GM13977 (cell line): ENCODE results near the gene PCDHGB3.

Experiments used
- DNase-seq: peaks from one replicate; pipeline ENCODE4 v3.0.0; 2012; ENCODE audit warnings: low spot score
- in situ Hi-C: fragments of 300-500 bp; cut with MboI; formaldehyde crosslinking; loops from one replicate; pipeline ENCODE4 v1.12.0; 2022; ENCODE audit warnings: low sequenced_read_pairs, low pct_unique_long_range_greater_than_20kb, mixed read lengths, inconsistent platforms; ENCODE audit not compliant: unreplicated experiment
- TF ChIP-seq, protein P1 (sequence below): IDR thresholded peaks from 2 replicates; pipeline ENCODE4 v1.5.1; 2012; ENCODE audit warnings: mild to moderate bottlenecking, control low read depth; ENCODE audit not compliant: insufficient read depth; ENCODE audit errors: extremely low read depth, missing control alignments

The PCDHGB3 gene

DNA sequence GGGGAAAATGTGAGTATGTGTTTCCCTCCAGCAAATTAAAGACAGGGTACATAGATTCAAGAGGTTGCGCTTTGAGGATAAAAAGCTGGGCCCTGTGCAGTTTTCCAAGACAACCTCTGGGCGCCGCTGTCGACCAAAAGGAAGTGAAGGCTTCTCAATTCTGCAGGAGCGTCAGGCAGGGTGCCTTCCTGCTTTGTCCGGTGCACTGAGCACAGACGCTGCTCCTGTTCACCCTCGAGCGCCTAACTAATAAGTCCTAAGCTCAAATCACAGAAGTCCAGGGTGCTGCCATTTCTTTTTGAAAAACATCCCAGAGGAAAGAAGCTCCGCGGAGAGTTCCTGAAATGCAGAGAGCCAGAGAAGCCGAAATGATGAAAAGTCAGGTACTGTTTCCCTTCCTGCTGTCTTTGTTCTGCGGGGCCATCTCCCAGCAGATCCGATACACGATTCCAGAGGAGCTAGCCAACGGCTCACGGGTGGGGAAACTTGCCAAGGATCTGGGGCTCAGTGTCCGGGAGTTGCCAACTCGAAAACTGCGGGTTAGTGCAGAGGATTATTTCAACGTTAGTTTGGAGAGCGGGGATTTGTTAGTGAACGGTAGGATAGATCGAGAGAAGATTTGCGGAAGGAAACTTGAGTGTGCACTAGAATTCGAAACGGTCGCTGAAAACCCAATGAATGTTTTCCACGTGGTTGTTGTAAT, 20.0 kb upstream of the PCDHGB3 start, which contains the start of gene PCDHGB1:
Gene PCDHGB1 (plus strand): TSS at position 183 of the 703 bp plus-strand sequence. CDS start 162 bp downstream, at position 345.
- DNase-seq: peak; percentile 77
- in situ Hi-C loops: no loop called here
- TF ChIP-seq, protein P1, sequence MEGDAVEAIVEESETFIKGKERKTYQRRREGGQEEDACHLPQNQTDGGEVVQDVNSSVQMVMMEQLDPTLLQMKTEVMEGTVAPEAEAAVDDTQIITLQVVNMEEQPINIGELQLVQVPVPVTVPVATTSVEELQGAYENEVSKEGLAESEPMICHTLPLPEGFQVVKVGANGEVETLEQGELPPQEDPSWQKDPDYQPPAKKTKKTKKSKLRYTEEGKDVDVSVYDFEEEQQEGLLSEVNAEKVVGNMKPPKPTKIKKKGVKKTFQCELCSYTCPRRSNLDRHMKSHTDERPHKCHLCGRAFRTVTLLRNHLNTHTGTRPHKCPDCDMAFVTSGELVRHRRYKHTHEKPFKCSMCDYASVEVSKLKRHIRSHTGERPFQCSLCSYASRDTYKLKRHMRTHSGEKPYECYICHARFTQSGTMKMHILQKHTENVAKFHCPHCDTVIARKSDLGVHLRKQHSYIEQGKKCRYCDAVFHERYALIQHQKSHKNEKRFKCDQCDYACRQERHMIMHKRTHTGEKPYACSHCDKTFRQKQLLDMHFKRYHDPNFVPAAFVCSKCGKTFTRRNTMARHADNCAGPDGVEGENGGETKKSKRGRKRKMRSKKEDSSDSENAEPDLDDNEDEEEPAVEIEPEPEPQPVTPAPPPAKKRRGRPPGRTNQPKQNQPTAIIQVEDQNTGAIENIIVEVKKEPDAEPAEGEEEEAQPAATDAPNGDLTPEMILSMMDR: peak; percentile 61

DNA sequence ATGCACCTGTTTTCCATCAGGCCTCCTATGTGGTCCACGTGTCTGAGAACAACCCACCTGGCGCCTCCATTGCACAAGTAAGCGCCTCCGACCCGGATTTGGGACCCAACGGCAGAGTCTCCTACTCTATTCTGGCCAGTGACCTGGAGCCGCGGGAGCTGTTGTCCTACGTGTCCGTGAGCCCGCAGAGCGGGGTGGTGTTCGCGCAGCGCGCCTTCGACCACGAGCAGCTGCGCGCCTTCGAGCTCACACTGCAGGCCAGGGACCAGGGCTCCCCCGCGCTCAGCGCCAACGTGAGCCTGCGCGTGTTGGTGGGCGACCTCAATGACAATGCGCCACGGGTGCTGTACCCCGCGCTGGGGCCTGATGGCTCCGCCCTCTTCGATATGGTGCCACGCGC, 18.5 kb upstream of the PCDHGB3 start:
- TF ChIP-seq, protein P1: no peak
- in situ Hi-C loops: no loop called here
- no peak for DNase-seq

DNA sequence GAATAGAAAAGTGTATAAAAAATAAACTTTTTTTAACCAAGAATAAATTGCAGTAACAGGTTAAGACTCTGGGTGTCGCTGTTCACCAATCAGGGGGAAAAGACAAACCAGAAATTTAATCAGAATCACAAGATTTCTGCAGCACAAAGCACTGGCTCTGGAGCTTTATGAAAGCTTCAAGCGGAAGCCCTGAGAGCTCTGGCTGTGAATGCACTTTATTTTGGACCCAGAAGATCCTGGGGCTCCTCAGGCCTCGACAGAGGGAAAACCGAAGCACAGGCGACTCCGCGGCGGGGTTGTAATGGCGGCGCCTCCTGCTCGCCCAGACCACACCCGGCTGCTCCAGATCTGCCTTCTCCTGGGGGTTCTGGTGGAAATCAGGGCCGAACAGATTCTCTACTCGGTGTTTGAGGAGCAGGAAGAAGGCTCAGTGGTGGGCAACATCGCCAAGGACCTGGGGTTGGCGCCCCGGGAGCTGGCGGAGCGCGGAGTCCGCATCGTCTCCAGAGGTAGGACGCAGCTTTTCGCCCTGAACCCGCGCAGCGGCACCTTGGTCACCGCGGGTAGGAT, 15.1 kb upstream of the PCDHGB3 start, which contains the start of gene PCDHGA4:
Gene PCDHGA4 (plus strand): TSS at position 122 of the 570 bp plus-strand sequence. CDS start 87 bp downstream, at position 209.
- DNase-seq: no peak
- in situ Hi-C loops: no loop called here
- TF ChIP-seq, protein P1: peak; percentile 22

DNA sequence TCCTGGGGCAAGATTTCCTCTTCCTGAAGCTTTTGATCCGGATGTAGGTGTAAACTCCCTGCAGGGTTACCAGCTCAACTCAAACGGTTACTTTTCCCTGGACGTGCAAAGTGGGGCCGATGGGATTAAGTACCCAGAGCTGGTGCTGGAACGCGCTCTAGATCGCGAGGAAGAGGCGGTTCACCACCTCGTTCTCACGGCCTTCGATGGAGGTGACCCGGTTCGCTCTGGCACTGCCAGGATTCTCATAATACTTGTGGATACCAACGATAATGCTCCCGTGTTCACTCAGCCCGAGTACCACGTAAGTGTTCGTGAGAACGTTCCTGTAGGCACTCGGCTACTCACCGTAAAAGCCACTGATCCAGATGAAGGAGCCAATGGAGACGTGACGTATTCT, 14.4 kb upstream of the PCDHGB3 start:
- DNase-seq: no peak
- in situ Hi-C loops: no loop called here
- TF ChIP-seq, protein P1: no peak

DNA sequence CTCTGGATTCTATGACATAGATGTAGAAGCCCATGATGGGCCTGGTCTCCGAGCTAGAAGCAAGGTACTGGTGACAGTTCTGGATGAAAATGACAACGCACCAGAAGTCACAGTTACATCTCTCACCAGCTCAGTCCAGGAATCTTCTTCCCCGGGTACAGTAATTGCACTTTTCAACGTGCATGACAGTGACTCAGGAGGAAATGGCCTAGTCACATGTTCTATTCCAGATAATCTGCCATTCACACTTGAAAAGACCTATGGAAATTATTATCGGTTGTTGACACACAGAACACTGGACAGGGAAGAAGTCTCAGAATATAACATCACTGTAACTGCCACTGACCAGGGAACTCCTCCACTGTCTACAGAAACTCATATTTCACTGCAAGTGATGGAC, 13.9 kb upstream of the PCDHGB3 start:
- TF ChIP-seq, protein P1: no peak
- in situ Hi-C loops: no loop called here
- DNase-seq: no peak

DNA sequence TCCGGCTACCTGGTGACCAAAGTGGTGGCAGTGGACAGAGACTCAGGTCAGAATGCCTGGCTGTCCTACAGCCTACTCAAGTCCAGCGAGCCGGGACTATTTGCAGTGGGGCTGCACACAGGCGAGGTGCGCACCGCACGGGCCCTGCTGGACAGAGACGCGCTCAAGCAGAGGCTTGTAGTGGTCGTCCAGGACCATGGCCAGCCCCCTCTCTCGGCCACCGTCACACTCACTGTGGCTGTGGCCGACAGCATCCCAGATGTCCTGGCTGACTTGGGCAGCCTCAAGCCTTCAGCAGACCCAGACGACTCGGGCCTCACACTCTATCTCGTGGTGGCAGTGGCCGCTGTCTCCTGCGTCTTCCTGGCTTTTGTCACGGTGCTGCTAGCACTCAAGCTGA, 13.1 kb upstream of the PCDHGB3 start:
- no peak for DNase-seq
- in situ Hi-C loops: no loop called here
- TF ChIP-seq, protein P1: no peak
